AG20443 (cell line): ENCODE results near the gene YIPF2.
"Not testable (repeated sequence)": the region's sequence is repeated elsewhere in the genome, so short reads cannot be mapped to it uniquely, and the experiment has no call there.

ENCODE experiments used
- DNase-seq: peaks from one replicate; pipeline ENCODE4 v3.0.0; 2012; ENCODE audit warnings: low spot score, mixed read lengths

Gene YIPF2

GRCh38 chr19:10911579-10912363 lies 16.7 kb downstream of the YIPF2 start:
- no peak for DNase-seq

- DNase-seq = no peak
These were observed 20.0 kb downstream of the YIPF2 start for GRCh38 chr19:10908380-10908960.

DNA sequence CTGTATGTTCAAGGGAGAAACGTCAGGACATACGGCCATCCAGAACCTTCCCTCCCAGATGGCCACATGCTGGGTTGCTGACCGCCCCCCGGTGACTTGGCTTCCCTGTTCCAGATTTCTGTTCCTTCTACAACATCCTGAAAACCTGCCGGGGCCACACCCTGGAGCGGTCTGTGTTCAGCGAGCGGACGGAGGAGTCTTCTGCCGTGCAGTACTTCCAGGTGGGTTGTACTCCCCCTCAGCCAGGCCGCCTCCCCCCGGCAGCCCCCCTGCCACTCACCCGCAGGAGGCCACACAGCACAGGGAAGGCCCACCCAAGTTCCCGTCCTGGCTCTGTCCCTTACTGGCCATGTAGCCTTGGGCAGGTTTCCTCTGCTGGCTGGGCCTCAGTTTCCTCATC lies 20.5 kb downstream of the YIPF2 start:
- no peak for DNase-seq

GRCh38 chr19:10899151-10899653 lies 29.2 kb downstream of the YIPF2 start:
- no peak for DNase-seq

- DNase-seq = no peak
These were observed 29.8 kb downstream of the YIPF2 start for GRCh38 chr19:10898633-10899032.

GRCh38 chr19:10896851-10897526 lies 31.4 kb downstream of the YIPF2 start:
- DNase-seq = no peak

GRCh38 chr19:10895920-10896319 lies 32.5 kb downstream of the YIPF2 start:
- DNase-seq = no peak

- no peak for DNase-seq
These were observed 33.1 kb downstream of the YIPF2 start for GRCh38 chr19:10895363-10895762.

GRCh38 chr19:10894911-10895213 lies 33.6 kb downstream of the YIPF2 start:
- no peak for DNase-seq

GRCh38 chr19:10892256-10892655 lies 36.2 kb downstream of the YIPF2 start:
- DNase-seq = no peak

- DNase-seq = no peak
These were observed 36.9 kb downstream of the YIPF2 start for GRCh38 chr19:10891405-10892086.

DNA sequence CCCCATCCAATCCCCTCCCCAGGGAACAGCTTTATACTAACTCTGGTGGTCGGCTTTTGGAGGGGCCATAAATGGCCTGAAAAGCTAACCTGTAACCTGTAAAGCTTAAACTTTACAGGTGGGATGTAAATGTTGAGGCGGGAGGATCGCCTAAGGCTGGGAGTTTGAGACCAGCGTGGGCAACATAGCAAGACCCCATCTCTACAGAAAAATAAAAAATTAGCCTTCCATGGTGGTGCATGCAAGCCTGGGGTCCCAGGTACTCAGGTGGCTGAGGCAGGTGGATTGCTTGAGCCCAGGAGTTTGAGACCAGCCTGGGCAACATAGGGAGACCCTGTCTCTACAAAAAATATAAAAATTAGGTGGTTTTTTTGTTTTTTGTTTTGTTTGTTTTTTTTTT lies 38.6 kb downstream of the YIPF2 start:
- no peak for DNase-seq

GRCh38 chr19:10888421-10888866 lies 40.0 kb downstream of the YIPF2 start:
- no peak for DNase-seq

GRCh38 chr19:10887616-10888367 lies 40.6 kb downstream of the YIPF2 start:
- no peak for DNase-seq

DNA sequence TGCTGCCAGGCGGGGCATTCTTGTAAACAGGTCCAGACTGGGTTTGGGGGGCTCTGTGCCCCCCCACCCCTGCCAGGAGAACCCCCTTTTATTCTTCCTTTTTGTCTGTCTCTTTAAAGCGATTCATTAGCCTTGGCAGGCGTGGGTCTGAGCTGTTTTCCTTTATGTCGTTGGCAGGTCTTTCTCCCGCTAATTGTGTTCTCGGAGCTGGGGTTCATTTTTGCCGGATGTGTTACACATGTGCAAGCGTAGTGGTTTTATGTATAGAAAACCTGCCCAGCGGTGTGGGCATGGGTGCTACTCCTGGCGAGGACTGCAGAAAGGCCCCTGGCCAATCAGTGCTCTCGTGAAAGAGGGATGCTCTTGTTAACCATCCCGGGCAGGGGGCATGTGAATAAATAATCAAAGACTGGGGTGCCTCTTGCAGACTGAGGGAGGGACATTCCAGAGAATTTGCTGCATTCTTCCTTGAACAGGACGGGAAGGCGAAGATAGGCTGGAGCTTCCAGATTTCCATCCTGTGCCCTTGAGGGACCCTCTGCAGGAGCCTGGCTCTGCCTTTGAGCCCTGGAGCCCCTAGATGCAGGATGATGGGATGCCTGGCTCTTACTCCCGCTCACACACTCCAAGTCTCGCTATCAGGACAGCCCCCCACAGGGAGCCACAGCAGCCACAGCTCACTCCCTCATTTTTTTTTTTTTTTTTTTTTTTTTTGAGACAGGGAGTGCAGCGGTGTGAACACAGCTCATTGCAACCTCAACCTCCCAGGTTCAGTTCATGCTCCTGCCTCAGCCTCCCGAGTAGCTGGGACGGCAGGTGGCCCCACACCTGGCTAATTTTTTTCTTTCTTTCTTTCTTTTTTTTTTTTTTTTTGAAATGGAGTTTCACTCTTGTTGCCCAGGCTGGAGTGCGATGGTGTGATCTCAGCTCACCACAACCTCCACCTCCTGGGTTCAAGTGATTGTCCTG lies 43.0 kb downstream of the YIPF2 start:
- peak; percentile 12 for DNase-seq

- DNase-seq = peak; percentile 73
These were observed 44.2 kb downstream of the YIPF2 start for GRCh38 chr19:10884274-10884673.

DNA sequence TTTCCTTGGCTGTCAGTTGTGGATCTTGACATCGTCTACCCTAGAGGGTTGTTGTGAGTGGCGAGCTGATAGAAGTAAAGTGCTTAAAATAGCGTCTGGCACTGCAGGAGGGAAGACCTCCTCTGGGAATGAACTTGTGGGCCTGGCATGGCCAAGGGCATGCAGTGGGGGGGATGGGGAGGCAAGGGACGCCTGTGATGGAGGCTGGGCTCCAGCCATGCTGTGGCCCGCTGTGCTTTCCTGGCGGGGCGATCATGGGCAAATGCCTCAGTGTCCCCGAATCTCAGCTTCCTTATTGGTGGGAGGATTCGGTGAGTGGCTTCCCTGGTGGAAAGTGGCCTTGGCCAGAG lies 46.4 kb downstream of the YIPF2 start:
- DNase-seq = no peak

- no peak for DNase-seq
These were observed 46.9 kb downstream of the YIPF2 start for GRCh38 chr19:10881403-10882107.

- peak; percentile 3 for DNase-seq
These were observed 50.2 kb downstream of the YIPF2 start for GRCh38 chr19:10878253-10878652.

DNA sequence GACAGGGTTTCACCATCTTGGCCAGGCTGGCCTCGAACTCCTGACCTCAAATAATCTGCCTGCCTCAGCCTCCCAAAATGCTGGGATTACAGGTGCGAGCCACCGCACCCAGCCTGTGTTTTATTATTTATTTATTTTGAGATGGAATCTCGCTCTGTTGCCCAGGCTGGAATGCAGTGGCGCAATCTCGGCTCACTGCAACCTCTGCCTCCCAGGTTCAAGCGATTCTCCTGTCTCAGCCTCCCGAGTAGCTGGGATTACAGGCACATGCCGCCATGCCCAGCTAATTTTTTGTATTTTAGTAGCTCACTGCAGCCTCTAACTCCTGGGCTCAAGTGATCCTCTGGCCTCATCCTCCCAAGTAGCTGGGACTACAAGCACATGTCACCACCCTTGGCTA lies 50.8 kb downstream of the YIPF2 start:
- DNase-seq = not testable (repeated sequence)
